HCT116 (cell line): Measurements from ENCODE around the gene HHLA2. TPM values are rescaled to one million over a fixed set of nuclear protein-coding genes. Genes with fewer than 3 reads are reported as not detected.
"Not testable (repeated sequence)": the region's sequence is repeated elsewhere in the genome, so short reads cannot be mapped to it uniquely, and the experiment has no call there.

Source experiments
- ATAC-seq: fragments of 200-7000 bp; cut with Tn5 transposase; 2 replicates; pipeline ENCODE4 v1.9.1; 2020; ENCODE audit warnings: mild to moderate bottlenecking, moderate library complexity
- BruUV-seq: library from RNA; stranded (reverse); fragments of 400-500 nt; replicated peaks from 2 replicates; lab custom pipeline; 2021; lab: Mats Ljungman, UMichigan
- CTCF ChIA-PET: fragments of 300-600 bp; sonication (Branson Sonifier 250); formaldehyde crosslinking; loops from one replicate; lab custom pipeline; 2021; ENCODE audit warnings: antibody characterized with exemption; lab: Charles Lee
- POLR2A ChIA-PET: fragments of 300-600, 350-600 bp; sonication (Branson Sonifier 250); formaldehyde crosslinking; loops from one replicate; lab custom pipeline; 2021; ENCODE audit warnings: antibody characterized with exemption; lab: Charles Lee
- RAD21 ChIA-PET, 2 experiments: fragments of 300-600 bp; sonication (Branson Sonifier 250); formaldehyde crosslinking; loops; one replicate each; lab custom pipeline; 2023; ENCODE audit warnings: low total read pairs in 2 of 2; ENCODE audit not compliant: uncharacterized antibody in 2 of 2, unreplicated experiment in 2 of 2, low non-redundant PET in 1 of 2; lab: Charles Lee
- DNase-seq: peaks from one replicate; pipeline ENCODE4 v3.0.0-alpha.2; 2010; ENCODE audit warnings: low read depth, low spot score
- H2AFZ ChIP-seq: fragments of 200-600 bp; shearing (Covaris generic), sonication (generic); 2 replicates; pipeline ENCODE4 v1.6.1; 2017; ENCODE audit warnings: low read depth, mixed run types, mixed read lengths, antibody characterized with exemption, low read length; ENCODE audit not compliant: poor library complexity, severe bottlenecking
- H3K27ac ChIP-seq: 2 replicates; pipeline ENCODE4 v1.5.1; 2012; ENCODE audit warnings: low read depth, low read length
- H3K27me3 ChIP-seq: fragments of 200-600 bp; sonication (generic); 2 replicates; pipeline ENCODE4 v1.6.1; 2016; ENCODE audit warnings: mixed run types, low read length, mixed read lengths; ENCODE audit not compliant: insufficient read depth
- H3K36me3 ChIP-seq, 2 experiments: fragments of 200-500 bp in 1 of 2; fragments of 200-600 bp in 1 of 2; sonication (Bioruptor generic) in 1 of 2; sonication (generic) in 1 of 2; 2 replicates each; pipeline versions ENCODE4 v1.5.1 to v1.6.1; 2014 to 2016; ENCODE audit warnings: low read length in 2 of 2, inconsistent platforms in 1 of 2, mixed read lengths in 1 of 2, mixed run types in 1 of 2; ENCODE audit not compliant: insufficient read depth in 2 of 2, control insufficient read depth in 1 of 2
- H3K4me1 ChIP-seq, 2 experiments: fragments of 200-600 bp in 1 of 2; sonication (generic) in 1 of 2; 2 replicates each; pipeline versions ENCODE4 v1.5.1 to v1.6.1; 2012 to 2017; ENCODE audit warnings: low read length in 2 of 2, inconsistent platforms in 1 of 2, mild to moderate bottlenecking in 1 of 2, mixed read lengths in 1 of 2, mixed run types in 1 of 2, moderate library complexity in 1 of 2; ENCODE audit not compliant: insufficient read depth in 2 of 2, control insufficient read depth in 1 of 2
- H3K4me2 ChIP-seq: fragments of 200-600 bp; sonication (generic); 2 replicates; pipeline ENCODE4 v1.6.1; 2017; ENCODE audit warnings: mixed run types, low read length, mixed read lengths
- H3K4me3 ChIP-seq, 2 experiments: fragments of 200-600 bp in 1 of 2; sonication (generic) in 1 of 2; replicated peaks in 1 of 2; 2 replicates each; pipeline ENCODE4 v1.5.1; 2011 to 2016; ENCODE audit warnings: low read length in 2 of 2, control low read depth in 1 of 2, low read depth in 1 of 2, mild to moderate bottlenecking in 1 of 2, mixed read lengths in 1 of 2, mixed run types in 1 of 2
- H3K79me2 ChIP-seq: fragments of 200-600 bp; sonication (generic); 2 replicates; pipeline ENCODE4 v1.6.1; 2017; ENCODE audit warnings: mild to moderate bottlenecking, mixed run types, low read length, moderate library complexity, mixed read lengths; ENCODE audit not compliant: insufficient read depth
- H3K9ac ChIP-seq: fragments of 200-600 bp; sonication (generic); 2 replicates; pipeline ENCODE4 v1.6.1; 2016; ENCODE audit warnings: low read length, mixed read lengths
- H3K9me2 ChIP-seq: fragments of 200-600 bp; sonication (generic), shearing (Covaris generic); 2 replicates; pipeline ENCODE4 v1.6.1; 2017; ENCODE audit warnings: mixed run types, mild to moderate bottlenecking, moderate library complexity; ENCODE audit not compliant: insufficient read depth
- H3K9me3 ChIP-seq, 2 experiments: fragments of 200-500 bp in 1 of 2; fragments of 200-600 bp in 1 of 2; sonication (Bioruptor generic) in 1 of 2; sonication (generic) in 1 of 2; 2 replicates each; pipeline ENCODE4 v1.6.1; 2014 to 2017; ENCODE audit warnings: low read length in 2 of 2, mixed read lengths in 2 of 2, inconsistent platforms in 1 of 2, low read depth in 1 of 2, mild to moderate bottlenecking in 1 of 2, mixed run types in 1 of 2, moderate library complexity in 1 of 2; ENCODE audit not compliant: control insufficient read depth in 1 of 2, insufficient read depth in 1 of 2
- H4K20me1 ChIP-seq: fragments of 200-600 bp; sonication (generic), shearing (Covaris generic); 2 replicates; pipeline ENCODE4 v1.6.1; 2017; ENCODE audit warnings: mixed run types, mild to moderate bottlenecking, moderate library complexity; ENCODE audit not compliant: insufficient read depth
- FOSL1 ChIP-seq: IDR thresholded peaks from 2 replicates; pipeline ENCODE4 v1.6.1; 2012; ENCODE audit warnings: low read depth
- SP1 ChIP-seq: IDR thresholded peaks from 2 replicates; pipeline ENCODE4 v1.6.1; 2012; ENCODE audit warnings: low read depth
- TCF7L2 ChIP-seq: IDR thresholded peaks from 2 replicates; pipeline ENCODE4 v1.7.0; 2011; ENCODE audit warnings: borderline replicate concordance, inconsistent platforms; ENCODE audit not compliant: insufficient read depth, insufficient read length; ENCODE audit errors: extremely low read depth
- intact Hi-C: fragments of 100-400 bp; cut with micrococcal nuclease; formaldehyde crosslinking; loops from 2 replicates; pipeline ENCODE4 v1.10.0; 2022
- total RNA-seq: library from RNA; stranded (reverse); gene quantifications from one replicate; pipeline ENCODE4 v1.2.1, GENCODE V29; 2021; ENCODE audit not compliant: unreplicated experiment

Gene HHLA2
- total RNA-seq, 1 experiment from 2014 or later: not detected

DNA sequence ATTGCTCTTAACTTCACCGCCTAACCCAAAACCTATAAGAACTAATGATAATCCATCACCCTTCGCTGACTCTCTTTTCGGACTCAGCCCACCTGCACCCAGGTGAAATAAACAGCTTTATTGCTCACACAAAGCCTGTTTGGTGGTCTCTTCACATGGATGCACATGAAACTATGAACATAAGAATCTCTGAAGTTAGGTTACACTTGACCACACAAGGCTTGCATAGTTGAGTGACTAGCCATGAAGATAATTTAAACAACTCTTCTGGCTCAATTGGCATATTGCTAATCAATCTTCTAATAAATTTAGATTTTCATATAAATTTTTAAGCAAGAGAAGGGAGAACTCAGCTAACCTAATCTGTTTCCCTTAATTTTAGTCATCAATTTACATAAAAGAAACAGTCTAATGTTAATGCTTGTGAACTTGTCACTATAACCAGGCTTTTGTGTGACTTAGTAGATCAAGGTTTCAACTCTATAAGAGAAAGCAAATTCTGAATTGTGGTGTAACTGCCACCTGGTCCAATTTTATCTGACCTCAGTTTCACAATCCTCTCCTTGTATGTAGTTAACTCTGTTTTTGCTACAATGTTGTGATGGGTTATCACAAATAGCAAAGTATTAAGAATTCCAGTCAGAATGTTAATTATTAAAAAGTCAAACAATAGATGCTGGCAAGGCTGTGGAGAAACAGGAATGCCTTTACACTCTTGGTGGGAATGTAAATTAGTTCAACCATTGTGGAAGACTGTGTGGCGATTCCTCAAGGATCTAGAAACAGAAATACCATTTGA is 82.0 kb downstream of the HHLA2 start:
- no peak overlapping the region for H2AFZ ChIP-seq
- H3K27me3 ChIP-seq: no peaks in the 10 kb centered on the region
- intact Hi-C loops: no loop called here
- no peak for ATAC-seq
- H3K9me2 ChIP-seq: no peaks in the 10 kb centered on the region
- BruUV-seq: no TSS peak
- H3K9me3 ChIP-seq: no peaks in the 10 kb centered on the region
- no peak overlapping the region for H3K4me2 ChIP-seq
- H3K4me1 ChIP-seq: no peaks in the 10 kb centered on the region
- no peak overlapping the region for H3K4me3 ChIP-seq
- ChIA-PET RAD21 (no interaction called here), POLR2A (no interaction called here)
- no peaks in the 10 kb centered on the region for H4K20me1 ChIP-seq
- no peaks in the 10 kb centered on the region for H3K79me2 ChIP-seq
- DNase-seq: no peak
- no peak overlapping the region for H3K9ac ChIP-seq
- no peak for TF ChIP-seq TCF7L2
- TF ChIP-seq FOSL1: no peak
- no peak for TF ChIP-seq SP1
- TF ChIP-seq, all 23 proteins: peak for 0
- CTCF ChIA-PET: no interaction called here
- Histone ChIP-seq H3K36me3 (no peaks in the 10 kb centered on the region), H3K27ac (no peak overlapping the region)

DNA sequence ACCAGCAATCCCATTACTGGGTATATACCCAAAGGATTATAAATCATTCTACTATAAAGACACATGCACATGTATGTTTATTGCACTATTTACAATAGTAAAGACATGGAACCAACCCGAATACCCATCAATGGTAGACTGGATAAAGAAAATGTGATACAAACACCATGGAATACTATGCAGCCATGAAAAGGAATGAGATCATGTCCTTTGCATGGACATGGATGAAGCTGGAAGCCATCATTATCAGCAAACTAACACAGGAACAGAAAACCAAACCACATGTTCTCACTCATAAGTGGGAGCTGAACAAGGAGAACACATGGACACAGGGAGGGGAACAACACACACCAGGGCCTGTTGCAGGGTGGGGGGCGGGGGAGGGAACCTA is 82.6 kb downstream of the HHLA2 start:
- H4K20me1 ChIP-seq, H3K27ac ChIP-seq, H3K9me2 ChIP-seq, H3K9me3 ChIP-seq, CTCF ChIA-PET, H3K79me2 ChIP-seq, DNase-seq, H3K4me2 ChIP-seq, H3K27me3 ChIP-seq, H3K36me3 ChIP-seq, H2AFZ ChIP-seq, BruUV-seq, H3K9ac ChIP-seq, ATAC-seq, POLR2A ChIA-PET, H3K4me1 ChIP-seq, intact Hi-C loops, RAD21 ChIA-PET, H3K4me3 ChIP-seq: not testable (repeated sequence)
